Thoracic aorta endothelial cell (primary cell): ENCODE results near the gene XRCC4. TPM values are rescaled to one million over a fixed set of nuclear protein-coding genes. Genes with fewer than 3 reads are reported as not detected.

Source experiments
- small RNA-seq: library from RNA; depleted of rRNA; stranded (forward); fragments of <200 nt; gene quantifications from one replicate; pipeline ENCODE3, GENCODE V24; 2012
- total RNA-seq: library from RNA; depleted of rRNA; stranded (reverse); fragments of >200 nt; gene quantifications from 2 replicates; pipeline ENCODE4 v1.2.3, GENCODE V29; 2012

Gene XRCC4
- 15.6 and 20.3 TPM in 2 replicates for total RNA-seq

DNA sequence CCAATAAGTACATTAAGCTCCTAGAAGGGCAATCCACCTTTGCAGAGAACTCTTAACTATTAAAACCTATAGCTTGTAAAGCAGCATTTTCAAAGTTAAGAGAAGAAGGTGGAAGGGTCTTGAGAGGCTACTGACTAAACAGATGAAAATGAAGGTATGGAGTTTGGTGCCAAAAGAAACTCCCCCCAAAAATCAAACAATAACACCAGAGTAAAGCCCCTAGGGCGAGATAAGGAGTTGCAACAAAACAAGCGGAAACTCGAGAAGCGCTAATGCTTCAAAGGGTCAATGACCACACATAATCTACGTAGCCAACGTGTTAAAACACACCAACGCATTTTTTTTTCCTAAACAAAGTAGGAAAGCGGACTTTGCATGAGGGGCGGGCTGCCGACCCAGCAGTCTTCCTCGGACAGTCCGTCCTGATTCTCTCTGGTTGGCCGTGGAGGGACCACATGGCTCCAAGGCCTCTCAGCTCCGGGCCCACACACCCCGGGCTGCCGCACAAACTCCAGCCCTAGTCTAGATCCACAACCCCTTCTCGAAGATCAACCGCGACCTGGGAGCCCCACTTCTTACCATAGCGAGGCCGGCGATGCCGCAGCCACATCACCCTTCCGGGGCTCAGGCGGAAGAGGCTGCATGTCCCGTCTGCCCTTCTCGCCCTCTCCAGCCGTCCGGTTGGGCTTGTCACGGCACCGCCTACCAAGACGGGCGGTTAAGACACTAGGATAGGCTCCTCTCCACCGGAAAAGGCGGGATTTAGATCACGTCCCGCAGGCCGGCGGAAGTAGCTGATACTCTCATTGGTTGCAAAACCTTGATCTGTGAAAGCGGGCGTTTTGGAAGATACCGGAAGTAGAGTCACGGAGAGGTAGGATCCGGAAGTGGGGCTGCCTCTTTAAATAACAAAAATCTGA lies at the start of gene XRCC4, which contains the start of gene TMEM167A:
XRCC4 (plus strand) TSS at position 806 of the 920 bp plus-strand sequence. CDS start 27,373 bp downstream, outside the sequence.
TMEM167A (minus strand) TSS at position 653 of the 920 bp plus-strand sequence; CDS start at position 582, 71 bp downstream.

Small RNA genes within 50 kb of the gene (small RNA-seq; reads per million reads assigned to genes)
- 73.9 reads per million, percentile 98 among the genes with 10 or more reads in this experiment for gene SCARNA18

Other genes with a start within 250 kb of the XRCC4 start
- gene TMEM167A, start 153 bp upstream of the XRCC4 start, total RNA-seq = 70.3 and 81.8 TPM in 2 replicates